Activated naive CD8-positive, alpha-beta T cell (primary cell): Measurements from ENCODE around the gene RASGRF1.

ENCODE experiments used
- H3K27ac Mint-ChIP-seq: one replicate; pipeline ENCODE4 v1.8.0; 2021; ENCODE audit warnings: mixed read lengths
- H3K27me3 Mint-ChIP-seq: one replicate; pipeline ENCODE4 v1.8.0; 2021; ENCODE audit warnings: mixed read lengths
- H3K36me3 Mint-ChIP-seq: one replicate; pipeline ENCODE4 v1.8.0; 2021; ENCODE audit warnings: mixed read lengths
- H3K4me1 Mint-ChIP-seq: one replicate; pipeline ENCODE4 v1.8.0; 2021; ENCODE audit warnings: low read depth, mixed read lengths
- H3K4me3 Mint-ChIP-seq: one replicate; pipeline ENCODE4 v1.8.0; 2021; ENCODE audit warnings: mild to moderate bottlenecking, mixed read lengths
- H3K9me3 Mint-ChIP-seq: one replicate; pipeline ENCODE4 v1.8.0; 2021; ENCODE audit warnings: low read depth, mixed read lengths

Gene RASGRF1

GRCh38 chr15:78991879-78992278 is 98.7 kb downstream of the RASGRF1 start:
- H3K36me3 Mint-ChIP-seq, result no peaks in the 10 kb centered on the region
- no peak overlapping the region for H3K27ac Mint-ChIP-seq
- no peaks in the 10 kb centered on the region for H3K9me3 Mint-ChIP-seq

DNA sequence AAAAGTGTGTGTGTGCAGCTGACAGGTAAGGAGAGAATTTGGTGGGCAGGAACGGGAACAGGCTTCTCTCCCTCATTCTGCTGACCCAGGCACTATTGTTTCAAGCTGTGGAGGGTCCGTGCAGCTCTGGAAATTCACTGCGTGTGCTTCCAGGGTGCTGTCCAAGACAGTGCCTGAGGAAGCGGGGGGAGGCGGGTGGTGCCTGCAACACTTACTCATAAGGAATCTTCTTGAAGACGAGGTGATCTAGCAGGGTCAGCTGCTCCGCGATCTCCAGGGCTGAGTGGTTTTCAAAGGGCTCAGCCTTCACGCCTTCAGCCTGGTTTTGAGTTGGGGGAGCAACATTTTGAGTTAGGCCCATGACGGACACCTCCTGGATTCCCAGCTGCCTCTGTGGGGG is 99.1 kb downstream of the RASGRF1 start:
- H3K4me1 Mint-ChIP-seq, result no peaks in the 10 kb centered on the region
- no peaks in the 10 kb centered on the region for H3K9me3 Mint-ChIP-seq
- no peak overlapping the region for H3K4me3 Mint-ChIP-seq
- no peaks in the 10 kb centered on the region for H3K27me3 Mint-ChIP-seq
- H3K36me3 Mint-ChIP-seq, result no peaks in the 10 kb centered on the region
- no peak overlapping the region for H3K27ac Mint-ChIP-seq

More at GRCh38 chr15:78991879-78992278, 98.7 kb downstream of the RASGRF1 start:
- H3K27me3 Mint-ChIP-seq, result no peaks in the 10 kb centered on the region
- no peaks in the 10 kb centered on the region for H3K4me1 Mint-ChIP-seq
- H3K4me3 Mint-ChIP-seq, result no peak overlapping the region

- H3K4me1 Mint-ChIP-seq, result no peaks in the 10 kb centered on the region
- H3K4me3 Mint-ChIP-seq, result no peak overlapping the region
- no peaks in the 10 kb centered on the region for H3K27me3 Mint-ChIP-seq
- H3K9me3 Mint-ChIP-seq, result no peaks in the 10 kb centered on the region
- H3K27ac Mint-ChIP-seq, result no peak overlapping the region
- H3K36me3 Mint-ChIP-seq, result no peaks in the 10 kb centered on the region
Observed at GRCh38 chr15:78990278-78990677, 100.3 kb downstream of the RASGRF1 start.

DNA sequence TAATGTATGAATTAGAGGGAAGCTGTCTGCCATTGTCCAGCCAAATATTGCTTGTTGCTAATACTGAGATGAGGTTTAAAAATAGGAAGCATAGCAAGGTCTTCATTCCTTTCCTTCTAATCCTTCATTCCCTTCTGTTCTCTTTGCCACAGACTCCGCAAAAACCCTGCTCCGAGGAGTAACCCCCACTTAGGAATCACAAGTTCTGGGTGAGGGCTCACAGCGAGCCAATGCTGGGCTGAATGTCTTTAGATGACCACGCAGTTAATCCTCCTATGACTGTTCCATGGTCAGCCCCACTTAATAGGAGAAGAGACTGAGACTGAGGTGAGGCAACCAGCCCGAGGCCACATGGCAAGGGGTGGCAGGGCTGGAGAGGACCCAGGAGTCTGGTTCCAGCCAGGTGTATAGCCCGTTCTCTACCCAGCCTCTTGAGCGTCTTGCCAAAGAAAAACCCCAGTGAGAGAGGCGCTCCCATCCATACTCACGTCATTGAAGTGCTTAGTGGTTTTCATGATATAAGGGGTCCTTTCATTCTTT is 100.8 kb downstream of the RASGRF1 start:
- H3K36me3 Mint-ChIP-seq, result no peaks in the 10 kb centered on the region
- H3K4me3 Mint-ChIP-seq, result no peak overlapping the region
- no peaks in the 10 kb centered on the region for H3K27me3 Mint-ChIP-seq
- no peaks in the 10 kb centered on the region for H3K4me1 Mint-ChIP-seq
- no peak overlapping the region for H3K27ac Mint-ChIP-seq
- no peaks in the 10 kb centered on the region for H3K9me3 Mint-ChIP-seq

- no peaks in the 10 kb centered on the region for H3K4me1 Mint-ChIP-seq
- no peak overlapping the region for H3K4me3 Mint-ChIP-seq
- no peak overlapping the region for H3K27ac Mint-ChIP-seq
- no peaks in the 10 kb centered on the region for H3K36me3 Mint-ChIP-seq
- no peaks in the 10 kb centered on the region for H3K27me3 Mint-ChIP-seq
- no peaks in the 10 kb centered on the region for H3K9me3 Mint-ChIP-seq
Observed at GRCh38 chr15:78988361-78988911, 102.1 kb downstream of the RASGRF1 start.

GRCh38 chr15:78987556-78988360 is 102.8 kb downstream of the RASGRF1 start:
- Mint-ChIP-seq H3K27ac (no peak overlapping the region), H3K27me3 (no peaks in the 10 kb centered on the region), H3K4me3 (no peak overlapping the region), H3K4me1 (no peaks in the 10 kb centered on the region), H3K36me3 (no peaks in the 10 kb centered on the region), H3K9me3 (no peaks in the 10 kb centered on the region)

DNA sequence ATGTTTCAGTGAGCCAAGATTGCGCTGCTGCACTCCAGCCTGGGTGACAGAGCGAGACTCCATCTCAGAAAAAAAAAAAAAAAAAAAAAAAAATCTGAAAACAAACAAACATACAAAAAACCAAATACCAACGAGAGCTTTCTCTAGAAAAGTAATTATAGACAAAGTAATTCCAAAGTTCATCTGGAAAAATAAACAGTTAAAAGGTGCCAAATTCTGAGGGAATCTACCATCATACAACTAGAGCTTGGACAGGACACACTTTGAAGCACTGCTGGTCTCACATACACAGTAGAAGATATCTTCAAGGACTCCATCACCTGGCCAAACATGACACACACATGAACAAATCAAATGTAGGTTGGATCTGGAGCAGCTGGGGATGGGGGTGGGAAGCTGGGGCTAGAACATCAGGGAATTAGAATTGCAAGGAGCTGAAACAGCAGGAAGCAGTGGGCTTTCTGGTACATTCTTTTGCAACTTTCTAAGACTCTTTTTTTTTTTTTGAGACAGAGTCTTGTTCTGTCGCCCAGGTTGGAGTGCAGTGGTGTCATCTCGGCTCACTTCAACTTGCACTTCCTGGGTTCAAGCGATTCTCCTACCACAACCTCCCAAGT is 104.6 kb downstream of the RASGRF1 start:
- no peaks in the 10 kb centered on the region for H3K4me1 Mint-ChIP-seq
- H3K27me3 Mint-ChIP-seq, result no peaks in the 10 kb centered on the region
- no peaks in the 10 kb centered on the region for H3K36me3 Mint-ChIP-seq
- no peak overlapping the region for H3K4me3 Mint-ChIP-seq
- H3K9me3 Mint-ChIP-seq, result no peaks in the 10 kb centered on the region
- no peak overlapping the region for H3K27ac Mint-ChIP-seq

- Mint-ChIP-seq H3K9me3 (no peaks in the 10 kb centered on the region), H3K27me3 (no peaks in the 10 kb centered on the region), H3K4me3 (no peak overlapping the region), H3K27ac (no peak overlapping the region), H3K4me1 (no peaks in the 10 kb centered on the region), H3K36me3 (no peaks in the 10 kb centered on the region)
Observed at GRCh38 chr15:78984041-78984440, 106.5 kb downstream of the RASGRF1 start.

- Mint-ChIP-seq H3K9me3 (no peaks in the 10 kb centered on the region), H3K4me3 (no peak overlapping the region), H3K27ac (no peak overlapping the region), H3K4me1 (no peaks in the 10 kb centered on the region), H3K36me3 (no peaks in the 10 kb centered on the region), H3K27me3 (no peaks in the 10 kb centered on the region)
Observed at GRCh38 chr15:78983146-78983918, 107.2 kb downstream of the RASGRF1 start.

- H3K9me3 Mint-ChIP-seq, result no peaks in the 10 kb centered on the region
- no peaks in the 10 kb centered on the region for H3K36me3 Mint-ChIP-seq
- no peaks in the 10 kb centered on the region for H3K4me1 Mint-ChIP-seq
- H3K27ac Mint-ChIP-seq, result no peak overlapping the region
- H3K27me3 Mint-ChIP-seq, result no peaks in the 10 kb centered on the region
- no peak overlapping the region for H3K4me3 Mint-ChIP-seq
Observed at GRCh38 chr15:78982736-78983135, 107.8 kb downstream of the RASGRF1 start.

- no peaks in the 10 kb centered on the region for H3K4me1 Mint-ChIP-seq
- H3K4me3 Mint-ChIP-seq, result no peak overlapping the region
- H3K36me3 Mint-ChIP-seq, result no peaks in the 10 kb centered on the region
- no peak overlapping the region for H3K27ac Mint-ChIP-seq
- H3K9me3 Mint-ChIP-seq, result no peaks in the 10 kb centered on the region
- H3K27me3 Mint-ChIP-seq, result no peaks in the 10 kb centered on the region
Observed at GRCh38 chr15:78981532-78982313, 108.9 kb downstream of the RASGRF1 start.

DNA sequence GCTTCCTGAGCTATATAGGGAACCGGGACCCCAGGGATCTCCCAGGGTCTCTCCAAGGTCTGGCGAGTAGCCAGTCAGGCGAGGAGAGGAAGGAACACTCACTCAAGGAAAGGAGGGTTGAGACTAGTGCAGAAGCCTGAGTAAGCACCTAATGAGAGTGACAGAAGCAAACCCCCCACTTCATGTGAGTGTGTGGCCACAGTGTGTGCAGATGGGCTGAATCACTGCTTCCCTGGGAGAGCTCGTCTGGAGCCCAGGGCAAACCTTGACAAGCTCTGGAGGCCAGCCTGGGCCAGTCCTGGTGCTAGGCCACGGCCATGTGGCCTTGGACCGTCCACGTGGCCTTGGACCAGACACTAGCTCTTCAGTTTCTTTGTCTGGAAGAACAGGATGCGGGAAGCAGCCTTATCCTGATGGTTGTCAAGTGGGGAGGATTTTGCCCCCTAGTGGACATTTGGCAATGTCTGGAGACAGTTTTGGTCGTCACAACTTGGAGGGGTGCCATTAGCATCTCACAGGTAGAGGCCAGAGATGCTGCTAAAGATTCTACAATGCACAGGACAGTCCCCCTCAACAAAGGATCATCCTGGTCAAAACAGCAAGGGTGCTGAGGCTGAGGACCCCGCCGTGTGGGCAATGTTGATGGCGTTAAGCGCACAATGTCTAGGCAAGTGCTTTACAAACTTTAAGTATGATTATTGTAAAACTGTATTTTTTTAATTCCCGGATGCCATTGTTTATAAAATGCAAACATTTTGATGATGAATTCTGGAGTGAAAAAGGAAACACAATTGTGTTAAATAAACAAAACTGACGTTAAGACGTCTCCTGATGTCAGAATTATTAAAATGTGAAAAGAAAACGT is 110.9 kb downstream of the RASGRF1 start:
- Mint-ChIP-seq H3K4me1 (no peaks in the 10 kb centered on the region), H3K27me3 (no peaks in the 10 kb centered on the region), H3K9me3 (no peaks in the 10 kb centered on the region), H3K4me3 (no peak overlapping the region), H3K36me3 (no peaks in the 10 kb centered on the region), H3K27ac (no peak overlapping the region)

DNA sequence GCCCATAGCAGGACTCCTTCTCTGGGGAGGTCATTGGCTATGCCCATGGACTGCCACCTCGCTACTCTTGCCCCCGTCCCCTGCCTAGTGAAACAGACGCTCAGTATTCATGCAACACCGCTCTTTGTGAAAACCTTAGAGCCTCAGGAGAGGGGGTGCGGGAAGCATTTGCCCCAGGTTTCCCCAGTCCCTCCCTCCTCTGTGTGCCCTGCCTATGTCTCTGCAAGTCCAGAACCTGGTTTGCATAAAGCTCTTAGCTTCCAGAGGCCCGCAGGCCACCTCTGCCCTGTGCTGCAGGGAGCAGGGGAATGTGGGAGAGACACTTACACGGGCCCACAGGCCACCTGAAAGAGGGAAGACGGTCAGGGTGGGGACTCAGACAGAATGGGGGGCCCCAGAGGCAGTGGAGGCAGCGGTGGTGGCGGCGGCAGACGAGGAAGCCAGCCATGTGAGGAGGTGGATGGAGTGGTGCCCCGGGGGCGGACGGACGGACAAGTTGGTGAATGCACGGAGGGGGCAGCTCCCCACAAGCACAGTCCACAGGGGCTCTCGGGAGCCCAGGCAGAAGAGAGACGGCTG is 111.9 kb downstream of the RASGRF1 start:
- Mint-ChIP-seq H3K4me1 (no peaks in the 10 kb centered on the region), H3K27me3 (no peaks in the 10 kb centered on the region), H3K9me3 (no peaks in the 10 kb centered on the region), H3K36me3 (no peaks in the 10 kb centered on the region), H3K27ac (no peak overlapping the region), H3K4me3 (no peak overlapping the region)
